ENCODE measurements around the gene STRIP1. TPM values are rescaled to one million over a fixed set of nuclear protein-coding genes. Genes with fewer than 3 reads are reported as not detected.
"Not testable (repeated sequence)": the region's sequence is repeated elsewhere in the genome, so short reads cannot be mapped to it uniquely, and the experiment has no call there.

STRIP1 gene
- total RNA-seq, 1 donor from 2014 or later: 18.1 TPM

DNA sequence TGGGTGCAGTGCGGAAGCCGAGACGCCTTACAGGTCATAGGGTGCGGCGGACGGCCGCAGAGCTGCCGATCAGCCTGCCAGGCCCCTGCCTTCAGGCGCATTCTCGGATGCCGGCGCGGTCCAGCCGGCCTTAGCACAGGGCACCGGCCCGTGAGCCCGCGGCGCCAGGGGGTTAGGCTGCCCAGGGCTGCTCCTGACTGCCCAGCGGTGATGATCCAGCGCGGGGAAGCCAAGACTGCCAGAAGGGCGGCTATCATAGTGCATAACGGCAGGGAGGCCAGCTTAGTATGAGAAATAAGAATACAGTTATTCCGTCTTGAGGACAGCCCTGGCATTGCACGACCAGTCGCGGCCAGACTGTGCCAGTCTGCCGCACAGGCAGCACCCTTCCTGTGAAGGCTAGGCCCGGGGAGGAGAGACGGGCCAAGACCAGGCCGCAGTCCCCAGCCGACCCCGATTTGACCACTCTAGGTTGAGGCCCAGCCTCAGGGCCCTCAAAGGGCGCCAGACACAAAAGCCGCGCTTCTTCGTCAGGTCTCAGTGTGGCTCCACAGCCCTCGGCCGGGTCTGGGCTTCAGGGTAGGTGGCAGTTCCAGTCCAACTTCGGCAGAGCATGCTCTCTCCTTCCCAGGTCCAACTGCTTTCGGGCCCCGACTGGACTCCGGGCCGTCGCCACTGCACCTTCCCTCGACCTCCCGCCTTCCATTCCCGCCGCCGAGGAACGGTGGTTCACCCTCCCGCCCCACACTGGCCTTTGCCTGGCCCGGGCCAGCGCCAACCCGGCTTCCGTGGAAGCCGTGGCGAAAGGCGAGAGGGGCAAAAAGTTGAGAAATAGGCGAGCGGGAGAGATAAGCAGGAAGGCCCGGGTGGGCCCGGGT, 35.2 kb downstream of the STRIP1 start:
- DNase-seq: no peak
- H3K36me3 ChIP-seq: no peaks in the 10 kb centered on the region
- peak overlapping the region; percentile 58 for H3K4me3 ChIP-seq
- H3K27ac ChIP-seq (replicated peaks): no peak overlapping the region
- H3K4me1 ChIP-seq: peaks cover 28% of the 10 kb centered on the region
- TF ChIP-seq, protein P1, sequence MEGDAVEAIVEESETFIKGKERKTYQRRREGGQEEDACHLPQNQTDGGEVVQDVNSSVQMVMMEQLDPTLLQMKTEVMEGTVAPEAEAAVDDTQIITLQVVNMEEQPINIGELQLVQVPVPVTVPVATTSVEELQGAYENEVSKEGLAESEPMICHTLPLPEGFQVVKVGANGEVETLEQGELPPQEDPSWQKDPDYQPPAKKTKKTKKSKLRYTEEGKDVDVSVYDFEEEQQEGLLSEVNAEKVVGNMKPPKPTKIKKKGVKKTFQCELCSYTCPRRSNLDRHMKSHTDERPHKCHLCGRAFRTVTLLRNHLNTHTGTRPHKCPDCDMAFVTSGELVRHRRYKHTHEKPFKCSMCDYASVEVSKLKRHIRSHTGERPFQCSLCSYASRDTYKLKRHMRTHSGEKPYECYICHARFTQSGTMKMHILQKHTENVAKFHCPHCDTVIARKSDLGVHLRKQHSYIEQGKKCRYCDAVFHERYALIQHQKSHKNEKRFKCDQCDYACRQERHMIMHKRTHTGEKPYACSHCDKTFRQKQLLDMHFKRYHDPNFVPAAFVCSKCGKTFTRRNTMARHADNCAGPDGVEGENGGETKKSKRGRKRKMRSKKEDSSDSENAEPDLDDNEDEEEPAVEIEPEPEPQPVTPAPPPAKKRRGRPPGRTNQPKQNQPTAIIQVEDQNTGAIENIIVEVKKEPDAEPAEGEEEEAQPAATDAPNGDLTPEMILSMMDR (IDR thresholded peaks at IDR 0.05; ENCODE audit: borderline replicate concordance): no peak
- intact Hi-C loops (cut with micrococcal nuclease): no loop called here
- H3K9me3 ChIP-seq (replicated peaks): no peaks in the 10 kb centered on the region
- H3K27me3 ChIP-seq (ENCODE audit: low read depth): peaks cover 94% of the 10 kb centered on the region

DNA sequence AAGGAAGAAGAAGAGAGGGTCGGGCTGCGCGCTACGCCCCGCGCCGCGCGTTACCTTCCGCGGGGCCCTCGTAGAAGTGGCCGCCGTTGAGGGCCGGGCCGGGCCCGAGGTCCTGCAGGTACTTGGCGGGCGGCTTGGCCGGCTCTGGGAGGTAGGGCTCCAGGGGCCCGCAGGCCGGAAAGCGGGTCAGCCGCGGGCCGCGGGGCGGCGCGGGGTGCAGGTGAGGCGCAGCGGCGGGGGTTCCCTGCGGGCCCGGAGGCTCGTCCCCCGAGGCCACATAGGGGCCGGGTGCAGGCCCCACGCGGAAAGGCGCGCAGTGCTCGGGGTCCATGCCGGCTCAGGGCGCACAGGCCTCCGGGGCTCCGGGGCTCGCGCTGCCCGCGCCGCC, 35.9 kb downstream of the STRIP1 start:
- Histone ChIP-seq H3K4me1 (peaks cover 28% of the 10 kb centered on the region), H3K27me3 (ENCODE audit: low read depth) (peaks cover 98% of the 10 kb centered on the region), H3K4me3 (peak overlapping the region; percentile 58), H3K36me3 (no peaks in the 10 kb centered on the region), H3K9me3 (replicated peaks) (no peaks in the 10 kb centered on the region), H3K27ac (replicated peaks) (no peak overlapping the region)
- no peak for DNase-seq
- intact Hi-C loops (cut with micrococcal nuclease): no loop called here
- TF ChIP-seq, protein P1 (IDR thresholded peaks at IDR 0.05; ENCODE audit: borderline replicate concordance): no peak

DNA sequence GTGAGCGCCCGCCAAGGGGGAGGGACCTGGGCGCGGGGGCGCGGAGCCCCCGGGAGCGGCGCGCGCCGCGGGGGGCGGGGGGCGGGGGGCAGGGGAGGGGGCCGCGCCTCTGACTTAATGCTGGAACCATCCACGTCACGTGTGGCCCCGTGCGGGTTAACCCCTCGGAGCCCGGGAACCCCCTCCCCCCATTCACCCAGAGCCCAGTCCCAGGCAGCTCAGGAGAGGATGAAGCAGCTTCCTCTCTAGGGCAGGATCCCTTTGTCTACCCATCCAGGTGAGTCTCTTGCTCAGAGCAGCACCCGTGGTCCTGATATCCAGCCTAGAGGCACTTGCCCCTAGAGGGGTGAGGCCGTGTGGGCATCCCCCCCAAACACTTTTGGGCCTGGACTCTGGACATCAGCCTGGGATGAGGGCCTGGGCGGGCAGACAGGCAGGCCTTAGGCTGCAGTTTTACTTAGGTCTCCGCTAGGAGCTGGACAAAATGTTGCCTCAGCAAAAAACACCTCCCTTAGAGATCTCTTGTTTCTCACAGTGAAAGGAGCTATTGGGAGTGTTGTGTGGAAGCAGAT, 36.3 kb downstream of the STRIP1 start, which contains the start of gene ALX3:
Gene ALX3 (minus strand): TSS at position 2 of the 572 bp plus-strand sequence. CDS start 60 bp downstream, outside the sequence.
- no peak for DNase-seq
- Histone ChIP-seq H3K36me3 (no peaks in the 10 kb centered on the region), H3K9me3 (replicated peaks) (no peaks in the 10 kb centered on the region), H3K27me3 (ENCODE audit: low read depth) (peaks cover 98% of the 10 kb centered on the region), H3K27ac (replicated peaks) (no peak within 1 kb of the TSS), H3K4me1 (peaks cover 28% of the 10 kb centered on the region), H3K4me3 (peak within 1 kb of the TSS; percentile 58)
- TF ChIP-seq, protein P1 (IDR thresholded peaks at IDR 0.05; ENCODE audit: borderline replicate concordance): no peak
- intact Hi-C loops (cut with micrococcal nuclease): no loop called here

DNA sequence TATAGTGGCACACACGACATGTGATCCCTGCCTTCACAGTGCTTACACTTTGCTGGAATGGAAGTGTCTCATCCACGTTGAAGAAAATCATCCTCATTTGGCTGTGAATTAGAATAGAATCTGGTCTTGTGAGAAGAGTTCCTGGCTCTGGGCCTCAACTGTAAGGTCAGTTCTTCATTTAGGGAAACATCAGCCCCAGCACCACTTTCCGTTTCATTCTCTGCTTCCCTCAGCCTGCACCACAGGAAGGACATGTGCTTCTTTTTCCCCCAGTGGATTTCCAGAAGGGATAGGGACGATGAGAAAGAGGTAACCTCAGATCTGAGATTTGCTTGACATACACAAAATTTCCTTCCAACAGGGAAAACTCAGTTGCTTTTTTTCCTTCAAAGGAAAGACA, 39.7 kb downstream of the STRIP1 start:
- TF ChIP-seq, protein P1 (IDR thresholded peaks at IDR 0.05; ENCODE audit: borderline replicate concordance): no peak
- intact Hi-C loops (cut with micrococcal nuclease): no loop called here
- Histone ChIP-seq H3K27ac (replicated peaks) (no peak overlapping the region), H3K4me1 (peaks cover 13% of the 10 kb centered on the region), H3K4me3 (no peak overlapping the region), H3K36me3 (no peaks in the 10 kb centered on the region), H3K27me3 (ENCODE audit: low read depth) (peaks cover 100% of the 10 kb centered on the region), H3K9me3 (replicated peaks) (no peaks in the 10 kb centered on the region)
- no peak for DNase-seq

DNA sequence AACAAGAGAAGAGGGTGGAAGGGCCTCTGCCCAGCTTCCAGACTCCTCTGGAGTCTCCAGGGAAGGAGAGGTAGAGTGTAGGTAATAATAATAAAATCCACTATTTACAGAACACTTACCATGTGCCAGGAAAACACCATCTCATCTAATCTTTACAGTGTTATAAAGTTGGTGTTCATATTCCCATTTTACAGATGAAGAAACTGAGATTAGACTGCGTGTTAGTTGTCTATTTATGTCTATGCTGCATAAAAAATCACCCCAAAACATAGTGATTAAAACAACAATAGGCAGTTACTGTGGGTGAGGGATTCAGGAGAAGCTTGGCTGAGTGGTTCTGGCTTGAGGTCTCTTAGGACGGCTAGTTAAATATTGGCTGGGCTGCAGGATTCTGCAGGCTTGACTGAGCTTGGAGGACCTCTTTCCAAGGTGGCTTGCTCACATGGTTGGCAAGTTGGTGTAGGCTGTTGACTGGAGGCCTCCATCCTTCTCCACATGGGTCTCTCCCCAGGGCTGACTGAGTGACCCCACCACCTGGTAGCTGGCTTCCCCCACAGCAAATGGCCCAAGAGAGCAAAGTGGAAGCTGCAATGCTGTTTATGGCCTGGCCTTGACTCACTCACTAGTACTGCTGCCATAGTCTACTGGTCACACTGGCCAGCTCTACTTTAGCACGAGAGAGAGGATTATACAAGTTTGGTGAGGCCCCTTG, 42.5 kb downstream of the STRIP1 start:
- no peaks in the 10 kb centered on the region for H3K36me3 ChIP-seq
- H3K27me3 ChIP-seq (ENCODE audit: low read depth): peaks cover 89% of the 10 kb centered on the region
- TF ChIP-seq, protein P1 (IDR thresholded peaks at IDR 0.05; ENCODE audit: borderline replicate concordance): no peak
- H3K4me3 ChIP-seq: no peak overlapping the region
- H3K4me1 ChIP-seq: no peaks in the 10 kb centered on the region
- DNase-seq: no peak
- no peak overlapping the region for H3K27ac ChIP-seq (replicated peaks)
- intact Hi-C loops (cut with micrococcal nuclease): no loop called here
- H3K9me3 ChIP-seq (replicated peaks): no peaks in the 10 kb centered on the region

DNA sequence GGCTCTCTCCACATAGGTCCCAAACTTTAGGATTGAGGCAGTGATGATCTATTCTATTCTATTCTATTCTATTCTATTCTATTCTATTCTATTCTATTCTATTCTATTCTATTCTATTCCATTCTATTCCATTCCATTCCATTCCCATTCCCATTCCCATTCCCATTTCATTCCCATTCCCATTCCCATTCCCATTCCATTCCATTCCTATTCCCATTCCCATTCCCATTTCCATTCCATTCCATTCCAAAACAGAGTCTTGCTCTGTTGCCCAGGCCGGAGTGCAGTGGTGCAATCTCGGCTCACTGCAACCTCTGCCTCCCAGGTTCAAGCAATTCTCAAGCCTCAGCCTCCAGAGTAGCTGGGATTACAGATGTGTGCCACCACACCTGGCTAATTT, 45.6 kb downstream of the STRIP1 start:
- H3K4me1 ChIP-seq: peaks cover 20% of the 10 kb centered on the region
- H3K36me3 ChIP-seq; H3K9me3 ChIP-seq (replicated peaks); DNase-seq; intact Hi-C loops (cut with micrococcal nuclease); H3K4me3 ChIP-seq; H3K27ac ChIP-seq (replicated peaks): not testable (repeated sequence)
- H3K27me3 ChIP-seq (ENCODE audit: low read depth): peaks cover 89% of the 10 kb centered on the region
